GM13977 (cell line): Measurements from ENCODE around the gene GPRC5A.

ENCODE experiments used
- DNase-seq: peaks from one replicate; pipeline ENCODE4 v3.0.0; 2012; ENCODE audit warnings: low spot score
- in situ Hi-C: fragments of 300-500 bp; cut with MboI; formaldehyde crosslinking; loops from one replicate; pipeline ENCODE4 v1.12.0; 2022; ENCODE audit warnings: low sequenced_read_pairs, low pct_unique_long_range_greater_than_20kb, mixed read lengths, inconsistent platforms; ENCODE audit not compliant: unreplicated experiment
- TF ChIP-seq, protein P1 (sequence below): IDR thresholded peaks from 2 replicates; pipeline ENCODE4 v1.5.1; 2012; ENCODE audit warnings: mild to moderate bottlenecking, control low read depth; ENCODE audit not compliant: insufficient read depth; ENCODE audit errors: extremely low read depth, missing control alignments

The GPRC5A gene

DNA sequence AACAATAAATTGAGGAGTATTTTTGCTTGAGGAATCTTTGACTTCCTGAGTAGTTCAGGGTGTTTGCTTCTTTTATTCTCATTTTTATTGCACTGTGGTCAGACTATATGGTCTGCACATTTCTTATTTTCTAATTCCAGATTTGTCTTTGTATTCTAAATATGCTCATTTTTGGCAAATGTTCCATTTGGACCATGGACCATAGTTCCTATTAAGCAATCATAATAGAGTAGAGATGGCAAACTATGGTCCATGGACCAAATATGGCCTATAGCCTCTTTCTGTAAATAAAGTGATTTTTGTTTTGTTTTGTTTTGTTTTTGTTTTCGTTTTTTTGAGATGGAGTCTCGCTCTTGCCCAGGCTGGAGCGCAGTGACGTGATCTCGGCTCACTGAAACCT, 2.1 kb downstream of the GPRC5A start:
- in situ Hi-C loops: no loop called here
- TF ChIP-seq, protein P1, sequence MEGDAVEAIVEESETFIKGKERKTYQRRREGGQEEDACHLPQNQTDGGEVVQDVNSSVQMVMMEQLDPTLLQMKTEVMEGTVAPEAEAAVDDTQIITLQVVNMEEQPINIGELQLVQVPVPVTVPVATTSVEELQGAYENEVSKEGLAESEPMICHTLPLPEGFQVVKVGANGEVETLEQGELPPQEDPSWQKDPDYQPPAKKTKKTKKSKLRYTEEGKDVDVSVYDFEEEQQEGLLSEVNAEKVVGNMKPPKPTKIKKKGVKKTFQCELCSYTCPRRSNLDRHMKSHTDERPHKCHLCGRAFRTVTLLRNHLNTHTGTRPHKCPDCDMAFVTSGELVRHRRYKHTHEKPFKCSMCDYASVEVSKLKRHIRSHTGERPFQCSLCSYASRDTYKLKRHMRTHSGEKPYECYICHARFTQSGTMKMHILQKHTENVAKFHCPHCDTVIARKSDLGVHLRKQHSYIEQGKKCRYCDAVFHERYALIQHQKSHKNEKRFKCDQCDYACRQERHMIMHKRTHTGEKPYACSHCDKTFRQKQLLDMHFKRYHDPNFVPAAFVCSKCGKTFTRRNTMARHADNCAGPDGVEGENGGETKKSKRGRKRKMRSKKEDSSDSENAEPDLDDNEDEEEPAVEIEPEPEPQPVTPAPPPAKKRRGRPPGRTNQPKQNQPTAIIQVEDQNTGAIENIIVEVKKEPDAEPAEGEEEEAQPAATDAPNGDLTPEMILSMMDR: no peak

DNA sequence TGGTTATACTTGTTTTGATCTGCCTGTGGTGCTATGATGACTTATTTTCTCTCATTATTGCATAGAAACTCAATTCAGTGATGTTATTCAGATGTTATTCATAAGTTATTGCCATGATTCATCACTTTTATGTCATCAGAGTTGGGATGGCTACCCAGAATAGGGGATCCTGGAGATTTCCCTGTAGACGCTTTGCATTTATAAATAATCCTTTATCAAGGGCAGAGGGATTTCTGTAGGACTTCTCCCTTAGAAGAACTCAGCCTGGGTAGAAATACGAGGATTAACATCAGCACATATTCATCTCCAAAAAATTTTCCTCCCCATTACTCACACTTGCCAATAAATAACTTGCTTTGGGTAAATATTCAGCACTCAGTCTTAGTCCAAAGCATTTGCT, 4.9 kb downstream of the GPRC5A start:
- DNase-seq: no peak
- in situ Hi-C loops: no loop called here
- TF ChIP-seq, protein P1: no peak

More for the DNA sequence above, 2.1 kb downstream of the GPRC5A start:
- DNase-seq: no peak

DNA sequence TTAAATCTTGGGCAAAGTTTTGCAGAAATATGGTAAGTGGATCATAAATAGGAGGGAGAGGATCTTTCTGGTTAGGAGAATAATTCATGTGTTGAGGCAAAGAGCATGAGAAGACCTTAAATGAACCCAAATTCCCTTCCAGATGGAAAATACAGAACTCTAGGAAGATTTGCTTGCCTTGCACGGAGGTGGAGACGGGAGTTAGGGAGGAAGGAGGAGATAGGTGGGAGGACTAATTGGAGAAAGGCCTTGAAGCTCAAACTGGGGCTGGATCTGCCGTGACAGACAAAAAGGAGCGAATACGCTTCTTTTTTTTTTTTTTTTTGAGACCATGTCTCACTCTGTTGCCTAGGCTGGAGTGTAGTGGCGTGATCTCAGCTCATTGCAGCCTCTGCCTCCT, 5.9 kb downstream of the GPRC5A start:
- TF ChIP-seq, protein P1: no peak
- DNase-seq: no peak
- in situ Hi-C loops: no loop called here

DNA sequence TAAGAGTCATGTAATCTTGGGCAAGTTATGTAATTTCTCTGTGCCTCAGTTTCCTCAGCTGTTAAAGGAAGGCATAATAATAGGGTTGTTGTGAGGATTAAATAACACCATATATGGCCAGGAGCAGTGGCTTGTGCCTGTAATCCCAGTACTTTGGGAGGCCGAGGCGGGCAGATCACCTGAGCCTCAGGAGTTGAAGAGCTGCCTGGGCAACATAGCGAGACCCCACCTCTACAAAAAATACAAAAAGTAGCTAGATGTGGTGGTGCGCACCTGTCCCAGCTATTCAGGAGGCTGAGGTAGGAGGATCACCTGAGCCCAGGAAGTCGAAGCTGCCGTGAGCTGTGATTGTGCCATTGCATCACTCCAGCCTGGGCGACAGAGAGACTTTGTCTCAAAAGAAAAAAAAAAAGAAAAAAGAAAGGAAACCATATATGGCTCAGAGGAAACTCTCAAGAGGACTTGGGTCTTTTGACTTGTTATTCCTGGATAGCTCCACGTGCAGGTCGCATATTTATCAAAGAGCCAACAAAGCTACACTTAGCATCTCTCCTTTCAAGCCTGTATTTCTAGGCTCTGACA, 6.9 kb downstream of the GPRC5A start:
- no peak for DNase-seq
- in situ Hi-C loops: no loop called here
- TF ChIP-seq, protein P1: no peak

DNA sequence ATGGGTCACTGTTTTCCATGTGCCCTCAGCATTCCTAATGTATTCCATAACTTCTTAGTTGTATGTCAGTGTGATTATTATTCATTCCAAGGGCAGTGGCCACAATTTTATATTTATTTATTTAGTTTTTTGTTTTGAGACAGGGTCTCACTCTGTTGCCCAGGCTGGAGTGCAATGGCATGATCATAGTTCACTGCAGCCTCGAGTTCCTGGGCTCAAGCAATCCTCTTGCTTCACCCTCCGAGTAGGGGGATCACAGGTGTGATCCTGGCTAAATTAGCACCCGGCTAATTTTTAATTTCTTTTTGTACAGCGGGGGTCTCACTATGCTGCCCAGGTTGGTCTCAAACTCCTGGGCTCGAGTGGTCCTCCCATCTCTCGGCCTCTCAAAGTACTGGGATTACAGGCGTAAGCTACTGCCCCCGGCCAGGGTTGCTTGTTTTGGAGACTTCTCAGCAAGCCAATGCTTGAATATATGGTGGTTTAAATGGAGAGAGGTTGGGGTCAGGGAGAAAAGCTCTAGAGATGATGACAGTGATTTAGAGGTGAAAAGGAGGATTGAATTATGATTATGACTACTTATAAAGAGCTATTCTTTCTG, 7.6 kb downstream of the GPRC5A start:
- in situ Hi-C loops: no loop called here
- no peak for DNase-seq
- TF ChIP-seq, protein P1: no peak

DNA sequence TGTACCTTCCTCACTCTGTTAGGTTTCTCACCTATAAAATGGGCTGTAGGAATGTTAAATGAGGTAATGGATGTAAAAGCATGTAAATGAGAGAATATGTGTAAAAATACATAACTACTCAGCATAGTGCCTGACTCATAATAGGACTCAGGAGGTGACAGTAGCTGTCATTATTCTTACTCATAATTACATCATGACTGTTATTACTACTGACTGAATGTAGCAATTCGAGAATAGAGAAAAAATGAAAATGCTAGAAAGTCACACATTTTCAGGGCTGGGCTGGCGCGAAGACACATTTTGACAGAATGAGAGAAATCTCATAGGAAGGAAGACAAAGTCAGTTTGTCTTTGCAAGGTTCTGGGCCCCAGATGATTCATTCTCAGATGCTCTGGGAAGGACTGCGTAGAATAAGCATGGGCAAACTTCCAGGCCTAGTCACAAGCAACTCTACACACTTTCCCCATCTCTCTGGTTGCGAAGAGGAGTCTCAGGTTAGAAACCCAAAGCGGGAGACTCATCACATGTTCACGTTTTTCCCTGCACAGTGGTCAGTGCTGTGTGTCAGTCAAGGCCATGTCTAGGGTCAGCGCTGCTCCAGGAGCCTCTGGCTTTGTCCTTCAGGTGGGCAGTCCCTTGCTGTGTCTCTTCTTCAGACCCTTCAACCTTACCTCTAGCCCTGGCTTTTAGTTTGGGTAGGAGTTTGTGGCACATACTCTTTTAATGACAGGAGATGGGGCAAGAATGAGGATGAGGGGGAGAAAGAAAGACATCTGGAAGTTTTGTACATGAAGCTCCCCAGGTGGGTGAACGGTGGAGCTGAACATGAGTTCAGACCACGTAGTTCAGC, 8.4 kb downstream of the GPRC5A start:
- in situ Hi-C loops: no loop called here
- peak; percentile 53 for DNase-seq
- TF ChIP-seq, protein P1: no peak
